Neural progenitor cell (in vitro differentiated cells): Measurements from ENCODE around the gene ALKAL2. TPM values are rescaled to one million over a fixed set of nuclear protein-coding genes. Genes with fewer than 3 reads are reported as not detected.

Experiments used
- DNase-seq: peaks from one replicate; pipeline ENCODE4 v3.0.0-alpha.2; 2016; ENCODE audit warnings: low spot score
- H2AFZ ChIP-seq: fragments of 200-600 bp; sonication (generic); replicated peaks from 2 replicates; pipeline ENCODE4 v1.6.1; 2016; ENCODE audit warnings: antibody characterized with exemption
- H3F3A ChIP-seq: fragments of 200-600 bp; sonication (generic); 2 replicates; pipeline ENCODE4 v1.6.1; 2016; ENCODE audit warnings: antibody characterized with exemption, low read depth
- H3K27ac ChIP-seq: fragments of 200-600 bp; sonication (generic); 2 replicates; pipeline ENCODE4 v1.5.1; 2016; ENCODE audit warnings: mild to moderate bottlenecking
- H3K27me3 ChIP-seq: fragments of 200-600 bp; sonication (generic); 2 replicates; pipeline ENCODE4 v1.6.1; 2016; ENCODE audit warnings: mild to moderate bottlenecking, moderate library complexity
- H3K36me3 ChIP-seq: fragments of 200-600 bp; sonication (generic); 2 replicates; pipeline ENCODE4 v1.5.1; 2016
- H3K4me1 ChIP-seq: fragments of 200-600 bp; sonication (generic); 2 replicates; pipeline ENCODE4 v1.6.1; 2016; ENCODE audit warnings: mixed run types
- H3K4me2 ChIP-seq: fragments of 200-600 bp; sonication (generic); 2 replicates; pipeline ENCODE4 v1.6.1; 2016
- H3K4me3 ChIP-seq: fragments of 200-600 bp; sonication (generic); 2 replicates; pipeline ENCODE4 v1.5.1; 2016
- H3K79me2 ChIP-seq: fragments of 200-600 bp; sonication (generic); 2 replicates; pipeline ENCODE4 v1.6.1; 2016; ENCODE audit warnings: low read depth
- H3K9ac ChIP-seq: fragments of 200-600 bp; sonication (generic); 2 replicates; pipeline ENCODE4 v1.6.1; 2016
- H3K9me3 ChIP-seq: fragments of 200-600 bp; sonication (generic); 2 replicates; pipeline ENCODE4 v1.5.1; 2016; ENCODE audit warnings: low read depth
- H4K20me1 ChIP-seq: fragments of 200-600 bp; sonication (generic); 2 replicates; pipeline ENCODE4 v1.6.1; 2016; ENCODE audit warnings: low read depth
- H3K27ac Mint-ChIP-seq: 3 replicates; pipeline ENCODE4 v1.8.0; 2021; ENCODE audit warnings: mixed read lengths
- H3K27me3 Mint-ChIP-seq: 2 replicates; pipeline ENCODE4 v1.8.0; 2022; ENCODE audit warnings: low read depth, mild to moderate bottlenecking, inconsistent platforms, moderate library complexity, mixed read lengths; ENCODE audit not compliant: insufficient read depth
- H3K36me3 Mint-ChIP-seq: 3 replicates; pipeline ENCODE4 v1.8.0; 2021; ENCODE audit warnings: mixed read lengths
- H3K4me1 Mint-ChIP-seq: 3 replicates; pipeline ENCODE4 v1.8.0; 2021; ENCODE audit warnings: mixed read lengths
- H3K4me3 Mint-ChIP-seq: 3 replicates; pipeline ENCODE4 v1.8.0; 2021; ENCODE audit warnings: mild to moderate bottlenecking, moderate library complexity, mixed read lengths
- H3K9me3 Mint-ChIP-seq: 3 replicates; pipeline ENCODE4 v1.8.0; 2020; ENCODE audit warnings: mixed read lengths
- CTCF ChIP-seq: fragments of 200-600 bp; sonication (generic); IDR thresholded peaks from 2 replicates; pipeline ENCODE4 v1.5.1; 2017; ENCODE audit warnings: antibody characterized with exemption, mild to moderate bottlenecking
- EZH2 ChIP-seq: fragments of 200-600 bp; sonication (generic); IDR thresholded peaks from 2 replicates; pipeline ENCODE4 v1.6.1; 2017; ENCODE audit warnings: antibody characterized with exemption, mild to moderate bottlenecking, moderate library complexity
- EZH2phosphoT487 ChIP-seq: fragments of 200-600 bp; sonication (generic); IDR thresholded peaks from 2 replicates; pipeline ENCODE4 v1.6.1; 2017; ENCODE audit warnings: antibody characterized with exemption
- total RNA-seq: library from RNA; depleted of rRNA; stranded (reverse); fragments of >200 nt; gene quantifications from 2 replicates; pipeline ENCODE4 v1.2.3, GENCODE V29; 2015; ENCODE audit warnings: low replicate concordance

Gene ALKAL2
- total RNA-seq, 1 donor from 2014 or later = not detected

GRCh38 chr2:275466-275865, 12.4 kb downstream of the ALKAL2 start:
- no peaks in the 10 kb centered on the region for H3K9me3 Mint-ChIP-seq
- H3K4me3 Mint-ChIP-seq = no peak overlapping the region
- Histone ChIP-seq H3K27me3 (no peaks in the 10 kb centered on the region), H3K36me3 (no peaks in the 10 kb centered on the region), H3K27ac (no peak overlapping the region), H3K4me2 (no peak overlapping the region), H3K4me1 (no peaks in the 10 kb centered on the region), H3K4me3 (no peak overlapping the region), H4K20me1 (peaks cover 73% of the 10 kb centered on the region), H3K79me2 (peaks cover 62% of the 10 kb centered on the region), H3K9ac (no peak overlapping the region), H3K9me3 (no peaks in the 10 kb centered on the region), H2AFZ (no peak overlapping the region), H3F3A (no peaks in the 10 kb centered on the region)
- no peak overlapping the region for H3K27ac Mint-ChIP-seq
- no peaks in the 10 kb centered on the region for H3K27me3 Mint-ChIP-seq
- H3K36me3 Mint-ChIP-seq = peaks cover 39% of the 10 kb centered on the region
- TF ChIP-seq EZH2phosphoT487 (no peak), CTCF (no peak), EZH2 (no peak)
- peaks cover 10% of the 10 kb centered on the region for H3K4me1 Mint-ChIP-seq
- DNase-seq = no peak

DNA sequence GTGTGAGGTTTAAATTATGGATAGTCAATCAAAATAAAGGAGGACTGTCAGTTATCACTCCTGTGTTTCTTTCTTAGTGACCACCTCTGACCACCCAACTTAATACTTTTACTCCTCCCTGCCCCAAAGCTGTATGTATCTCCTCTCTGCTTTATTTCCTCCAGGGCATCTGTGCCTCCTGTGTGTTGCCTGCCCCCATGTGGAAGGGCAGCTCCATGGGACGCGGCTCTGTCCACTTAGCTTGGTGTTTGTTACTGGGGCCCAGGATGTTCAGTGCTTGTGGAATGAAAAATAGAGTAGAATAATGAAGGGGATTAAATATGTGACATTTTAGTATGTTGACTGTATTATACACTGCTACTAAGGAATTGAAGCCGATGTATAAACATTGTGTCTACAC, 13.4 kb downstream of the ALKAL2 start:
- Histone ChIP-seq H4K20me1 (peaks cover 83% of the 10 kb centered on the region), H3K4me1 (no peaks in the 10 kb centered on the region), H3K4me3 (no peak overlapping the region), H3K79me2 (peaks cover 72% of the 10 kb centered on the region), H3K9me3 (no peaks in the 10 kb centered on the region), H3K36me3 (no peaks in the 10 kb centered on the region), H3K27ac (no peak overlapping the region), H2AFZ (no peak overlapping the region), H3K27me3 (no peaks in the 10 kb centered on the region), H3F3A (no peaks in the 10 kb centered on the region), H3K9ac (no peak overlapping the region), H3K4me2 (no peak overlapping the region)
- Mint-ChIP-seq H3K4me3 (no peak overlapping the region), H3K27ac (no peak overlapping the region), H3K9me3 (no peaks in the 10 kb centered on the region), H3K36me3 (peaks cover 44% of the 10 kb centered on the region), H3K4me1 (peaks cover 2% of the 10 kb centered on the region), H3K27me3 (no peaks in the 10 kb centered on the region)
- TF ChIP-seq EZH2phosphoT487 = no peak
- no peak for TF ChIP-seq EZH2
- TF ChIP-seq CTCF = no peak
- DNase-seq = no peak

DNA sequence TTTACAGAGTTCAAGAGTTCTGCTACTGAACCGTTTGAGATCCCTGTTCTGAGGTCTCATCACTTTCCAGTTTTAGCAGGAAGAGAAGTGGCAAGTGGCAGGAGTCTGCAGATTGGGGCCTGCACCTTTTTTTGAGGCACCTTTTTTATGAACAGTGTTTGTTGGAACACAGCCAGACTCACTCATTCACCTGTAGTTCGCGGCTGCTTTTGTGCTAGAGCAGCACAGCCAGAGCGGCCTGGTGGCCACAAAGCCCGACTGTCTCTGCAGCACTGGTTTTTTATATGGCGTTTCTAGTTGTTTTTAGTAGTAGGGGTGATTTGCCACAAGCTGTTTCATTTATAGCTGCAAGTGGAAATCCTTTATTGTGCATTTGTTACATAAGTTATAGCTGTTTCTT, 14.6 kb downstream of the ALKAL2 start:
- H4K20me1 ChIP-seq = peaks cover 95% of the 10 kb centered on the region

More for the DNA sequence above, 14.6 kb downstream of the ALKAL2 start:
- no peaks in the 10 kb centered on the region for H3K9me3 Mint-ChIP-seq
- H3K9me3 ChIP-seq = no peaks in the 10 kb centered on the region
- H3K36me3 Mint-ChIP-seq = peaks cover 42% of the 10 kb centered on the region
- H3K36me3 ChIP-seq = no peaks in the 10 kb centered on the region
- no peak overlapping the region for H3K4me3 ChIP-seq
- no peak overlapping the region for H3K27ac Mint-ChIP-seq
- H3K4me1 Mint-ChIP-seq = no peaks in the 10 kb centered on the region
- no peak overlapping the region for H3K9ac ChIP-seq
- no peak overlapping the region for H3K4me2 ChIP-seq
- TF ChIP-seq EZH2 = no peak
- no peak for TF ChIP-seq EZH2phosphoT487
- TF ChIP-seq CTCF = no peak
- H3K79me2 ChIP-seq = peaks cover 83% of the 10 kb centered on the region
- no peaks in the 10 kb centered on the region for H3F3A ChIP-seq
- no peaks in the 10 kb centered on the region for H3K27me3 Mint-ChIP-seq
- no peak overlapping the region for H2AFZ ChIP-seq
- no peaks in the 10 kb centered on the region for H3K27me3 ChIP-seq
- no peak overlapping the region for H3K4me3 Mint-ChIP-seq
- H3K4me1 ChIP-seq = no peaks in the 10 kb centered on the region
- H3K27ac ChIP-seq = no peak overlapping the region
- DNase-seq = no peak
